GM21423 (cell line): ENCODE data around the gene FOXK2.

Experiments
- ATAC-seq: cut with Tn5 transposase; IDR thresholded peaks from one replicate; pipeline ENCODE4 v1.9.1; 2021; ENCODE audit warnings: mild to moderate bottlenecking, moderate library complexity; ENCODE audit not compliant: unreplicated experiment

Gene FOXK2

GRCh38 chr17:82602487-82602886, 83.0 kb downstream of the FOXK2 start:
- no peak for ATAC-seq

- no peak for ATAC-seq
These were observed 83.6 kb downstream of the FOXK2 start for GRCh38 chr17:82602986-82603710.

- ATAC-seq: no peak
These were observed 84.5 kb downstream of the FOXK2 start for GRCh38 chr17:82603981-82604448.

GRCh38 chr17:82604532-82604931, 85.0 kb downstream of the FOXK2 start:
- no peak for ATAC-seq

DNA sequence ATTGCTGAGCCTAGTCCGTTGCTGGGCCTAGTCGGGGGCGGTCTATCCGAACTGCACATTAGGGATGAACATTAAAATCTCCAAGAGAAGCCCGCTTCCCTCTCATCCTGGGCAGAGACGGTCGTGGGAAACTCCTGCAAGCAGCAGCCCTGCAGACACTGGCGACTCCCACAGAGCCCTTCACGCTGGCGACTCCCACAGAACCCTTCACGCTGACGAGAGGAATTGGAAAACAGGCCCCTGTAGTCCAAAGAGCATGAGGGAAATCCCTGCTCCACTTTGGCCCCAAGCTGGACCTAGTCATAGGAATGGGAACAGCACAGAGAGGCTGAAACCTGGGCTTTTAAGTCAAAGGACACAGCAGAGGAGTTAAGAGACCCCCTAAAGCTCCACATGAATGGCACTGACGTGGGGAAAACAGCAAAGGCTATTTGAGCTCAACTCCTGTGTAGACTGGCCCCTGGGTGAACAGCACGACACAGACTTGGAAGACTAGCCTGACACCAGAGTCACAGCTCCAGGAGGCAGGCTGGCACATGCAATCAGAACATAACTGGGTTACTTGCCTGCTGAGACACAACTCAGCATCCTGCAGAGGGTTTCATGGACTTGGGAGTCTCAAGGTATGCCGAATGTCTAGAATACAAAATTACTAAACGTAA, 86.5 kb downstream of the FOXK2 start:
- ATAC-seq: no peak

DNA sequence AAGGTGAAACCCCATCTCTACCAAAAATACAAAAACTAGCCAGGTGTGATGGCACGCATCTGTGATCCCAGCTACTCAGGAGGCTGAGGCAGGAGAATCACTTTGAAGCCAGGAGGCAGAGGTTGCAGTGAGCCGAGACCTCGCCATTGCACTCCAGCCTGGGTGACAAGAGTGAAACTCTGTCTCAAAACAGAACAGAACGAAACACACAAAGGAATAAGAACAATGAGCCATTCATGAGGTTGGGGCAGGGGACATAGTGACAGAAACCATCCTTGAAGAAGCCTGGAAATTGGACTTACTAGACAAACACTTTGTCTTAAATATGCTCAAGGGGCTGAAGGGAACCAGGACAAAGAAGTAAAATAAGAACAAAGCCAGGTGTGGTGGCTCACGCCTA, 89.3 kb downstream of the FOXK2 start:
- no peak for ATAC-seq

- no peak for ATAC-seq
These were observed 90.1 kb downstream of the FOXK2 start for GRCh38 chr17:82609655-82610054.

- ATAC-seq: no peak
These were observed 91.9 kb downstream of the FOXK2 start for GRCh38 chr17:82611140-82612058.

- ATAC-seq: no peak
These were observed 94.0 kb downstream of the FOXK2 start for GRCh38 chr17:82613283-82614094.

DNA sequence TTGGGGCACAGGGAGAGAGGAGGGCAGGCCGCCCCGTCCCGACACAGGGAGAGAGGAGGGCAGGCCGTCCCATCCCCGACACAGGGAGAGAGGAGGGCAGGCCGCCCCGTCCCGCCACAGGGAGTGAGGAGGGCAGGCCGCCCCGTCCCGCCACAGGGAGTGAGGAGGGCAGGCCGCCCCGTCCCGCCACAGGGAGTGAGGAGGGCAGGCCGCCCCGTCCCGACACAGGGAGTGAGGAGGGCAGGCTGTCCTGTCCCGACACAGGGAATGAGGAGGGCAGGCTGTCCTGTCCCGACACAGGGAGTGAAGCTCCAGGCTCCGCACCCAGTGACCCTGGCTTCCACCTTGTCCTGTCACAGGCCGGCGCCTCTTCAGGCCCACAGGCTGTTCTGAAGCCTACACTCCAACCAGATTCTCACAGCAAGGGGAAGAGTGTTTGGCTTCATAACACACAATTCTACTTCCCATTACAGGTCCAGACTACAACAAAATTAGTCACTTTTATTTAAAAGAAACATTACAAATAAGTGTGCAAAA, 94.6 kb downstream of the FOXK2 start:
- ATAC-seq: no peak

GRCh38 chr17:82615084-82616020, 95.8 kb downstream of the FOXK2 start:
- ATAC-seq: no peak

- ATAC-seq: no peak
These were observed 96.6 kb downstream of the FOXK2 start for GRCh38 chr17:82616021-82616711.

DNA sequence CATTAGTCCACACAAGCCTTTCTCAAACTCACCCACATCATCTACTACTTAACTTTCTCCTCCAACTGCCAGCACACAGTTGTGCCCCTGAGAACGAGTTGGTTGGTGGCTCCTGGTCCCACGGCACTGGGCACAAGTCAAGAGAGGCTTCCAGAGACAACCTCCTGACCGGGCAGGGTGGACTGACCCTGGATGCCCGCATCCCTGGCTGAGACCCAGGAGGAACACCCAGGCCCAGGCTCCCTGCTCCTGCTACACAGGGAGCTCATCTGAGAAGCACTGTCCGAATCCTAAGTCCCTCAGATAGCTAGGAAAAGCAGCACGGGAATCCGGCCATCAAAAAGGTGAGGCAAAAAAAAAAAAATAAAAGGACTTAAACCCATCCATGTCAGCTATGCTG, 99.7 kb downstream of the FOXK2 start:
- no peak for ATAC-seq

GRCh38 chr17:82619641-82620040, 100.1 kb downstream of the FOXK2 start:
- no peak for ATAC-seq

GRCh38 chr17:82623707-82624106, 104.2 kb downstream of the FOXK2 start:
- no peak for ATAC-seq

DNA sequence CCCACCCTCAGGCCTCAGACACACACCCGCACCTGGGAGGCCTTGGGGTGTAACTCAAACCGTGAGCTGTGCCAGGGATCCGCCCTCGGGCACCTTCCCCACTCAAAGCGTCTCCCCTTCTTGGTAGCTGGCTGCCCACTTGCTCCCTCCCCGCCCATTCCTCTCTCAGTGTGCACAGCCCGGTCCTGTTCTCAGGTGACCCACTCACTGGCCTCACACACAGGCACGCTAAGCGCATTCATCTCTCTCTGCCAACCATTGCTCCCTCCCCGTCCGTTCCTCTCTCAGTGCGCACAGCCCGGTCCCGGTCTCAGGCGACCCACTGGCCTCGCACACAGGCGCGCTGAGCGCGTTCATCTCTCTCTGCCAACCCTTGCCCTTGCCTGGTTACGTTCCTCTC, 107.9 kb downstream of the FOXK2 start:
- ATAC-seq: no peak

DNA sequence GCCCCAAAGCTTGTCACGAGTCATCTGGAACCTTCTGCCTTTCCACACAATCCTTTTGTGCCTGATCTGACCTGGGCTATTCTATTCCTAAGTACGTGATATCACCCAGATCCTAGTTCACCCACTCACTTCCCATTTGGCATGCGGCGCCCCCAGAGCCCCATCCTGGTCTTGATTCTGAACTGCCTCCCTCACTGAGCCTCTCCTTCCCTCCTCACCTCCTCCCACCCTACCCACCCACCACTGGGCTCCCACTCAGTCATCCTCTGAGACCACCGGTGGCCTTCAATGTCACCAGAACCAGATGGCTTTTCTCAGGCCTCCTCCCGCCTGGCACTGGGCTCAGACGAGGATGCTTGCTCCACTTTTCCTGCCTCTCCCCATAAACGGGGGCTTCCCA, 110.2 kb downstream of the FOXK2 start:
- ATAC-seq: no peak

- no peak for ATAC-seq
These were observed 110.7 kb downstream of the FOXK2 start for GRCh38 chr17:82630212-82630611.

DNA sequence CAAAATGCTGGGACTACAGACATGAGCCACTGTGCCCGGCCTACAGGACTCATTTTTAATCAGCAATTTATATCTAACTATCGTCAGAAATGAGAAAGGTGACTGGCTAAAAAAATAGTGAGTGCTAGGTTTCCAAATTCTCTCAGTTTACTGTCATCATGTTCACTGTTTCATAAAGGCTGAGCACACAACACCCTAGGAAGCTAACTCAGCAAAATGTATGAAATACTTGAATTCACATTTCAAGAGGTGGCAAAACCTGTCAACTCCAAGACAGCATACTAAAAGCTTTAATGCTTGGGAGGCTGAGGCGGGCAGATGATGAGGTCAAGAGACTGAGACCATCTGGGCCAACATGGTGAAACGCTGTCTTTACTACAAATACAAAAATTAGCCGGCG, 112.0 kb downstream of the FOXK2 start:
- no peak for ATAC-seq
